ENCODE results near the gene HADHB.

DNA sequence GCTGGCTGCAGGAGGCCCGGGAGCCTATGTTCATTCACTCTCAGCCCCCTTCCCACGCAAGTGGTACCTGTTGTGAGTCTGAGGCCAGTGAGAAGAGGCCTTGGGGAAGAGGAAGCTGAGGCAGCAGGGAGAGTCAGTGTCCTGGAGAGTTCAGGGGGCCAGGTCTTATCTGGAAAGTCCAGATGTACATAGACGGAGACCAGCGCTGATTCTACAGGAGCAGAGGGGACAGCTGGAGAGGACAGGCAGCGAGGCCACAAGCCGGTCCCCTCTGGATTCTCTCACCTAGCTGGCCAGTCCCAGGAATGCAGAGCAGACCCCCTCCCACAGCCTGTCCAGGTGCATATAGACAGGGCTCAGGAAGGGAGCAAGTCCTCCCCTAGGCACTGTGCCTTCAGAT, 72.1 kb downstream of the HADHB start:
- TF ChIP-seq, protein P1, sequence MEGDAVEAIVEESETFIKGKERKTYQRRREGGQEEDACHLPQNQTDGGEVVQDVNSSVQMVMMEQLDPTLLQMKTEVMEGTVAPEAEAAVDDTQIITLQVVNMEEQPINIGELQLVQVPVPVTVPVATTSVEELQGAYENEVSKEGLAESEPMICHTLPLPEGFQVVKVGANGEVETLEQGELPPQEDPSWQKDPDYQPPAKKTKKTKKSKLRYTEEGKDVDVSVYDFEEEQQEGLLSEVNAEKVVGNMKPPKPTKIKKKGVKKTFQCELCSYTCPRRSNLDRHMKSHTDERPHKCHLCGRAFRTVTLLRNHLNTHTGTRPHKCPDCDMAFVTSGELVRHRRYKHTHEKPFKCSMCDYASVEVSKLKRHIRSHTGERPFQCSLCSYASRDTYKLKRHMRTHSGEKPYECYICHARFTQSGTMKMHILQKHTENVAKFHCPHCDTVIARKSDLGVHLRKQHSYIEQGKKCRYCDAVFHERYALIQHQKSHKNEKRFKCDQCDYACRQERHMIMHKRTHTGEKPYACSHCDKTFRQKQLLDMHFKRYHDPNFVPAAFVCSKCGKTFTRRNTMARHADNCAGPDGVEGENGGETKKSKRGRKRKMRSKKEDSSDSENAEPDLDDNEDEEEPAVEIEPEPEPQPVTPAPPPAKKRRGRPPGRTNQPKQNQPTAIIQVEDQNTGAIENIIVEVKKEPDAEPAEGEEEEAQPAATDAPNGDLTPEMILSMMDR (IDR thresholded peaks at IDR 0.05): no peak
- no peak for TF ChIP-seq POLR2A (IDR thresholded peaks at IDR 0.05)

All from testis (tissue), 2 donors.